Measurements from ENCODE around the gene MC2R. TPM values are rescaled to one million over a fixed set of nuclear protein-coding genes. Genes with fewer than 3 reads are reported as not detected.

Gene MC2R
- total and polyA plus RNA-seq, 2 experiments from 2014 or later, result not detected

GRCh38 chr18:13885009-13885408 lies 30.3 kb downstream of the MC2R start:
- Histone ChIP-seq H3K36me3 (replicated peaks; ENCODE audit: insufficient read depth, low read depth) (no peaks in the 10 kb centered on the region), H3K4me3 (no peak overlapping the region), H3K9me2 (replicated peaks; ENCODE audit: insufficient read depth) (no peaks in the 10 kb centered on the region), H3K9me3 (ENCODE audit: low read depth) (no peaks in the 10 kb centered on the region), H2AFZ (no peak overlapping the region), H3K4me1 (ENCODE audit: insufficient read depth) (peaks cover 3% of the 10 kb centered on the region), H3K4me2 (no peak overlapping the region), H3K27ac (no peak overlapping the region), H3K27me3 (no peaks in the 10 kb centered on the region), H3K79me2 (no peaks in the 10 kb centered on the region), H4K20me1 (ENCODE audit: insufficient read depth, poor library complexity, severe bottlenecking) (no peaks in the 10 kb centered on the region)
- WGBS (ENCODE audit: low lambda C conversion rate, missing lambda C conversion rate), result 95% methylated on average over 14 of the region's 14 CpGs
- no peak for TF ChIP-seq CTCF (IDR thresholded peaks at IDR 0.05; ENCODE audit: poor library complexity)
- no peak for TF ChIP-seq EZH2 (IDR thresholded peaks at IDR 0.05; ENCODE audit: borderline replicate concordance)
- TF ChIP-seq EZH2phosphoT487 (IDR thresholded peaks at IDR 0.05; ENCODE audit: low read depth, severe bottlenecking, unreplicated experiment), result no peak
- no peak for DNase-seq (ENCODE audit: low spot score)

- H3K36me3 ChIP-seq (replicated peaks; ENCODE audit: insufficient read depth, low read depth), result no peaks in the 10 kb centered on the region
- 88% methylated on average over 1 of the region's 1 CpG for WGBS (ENCODE audit: low lambda C conversion rate, missing lambda C conversion rate)
- TF ChIP-seq EZH2 (IDR thresholded peaks at IDR 0.05; ENCODE audit: borderline replicate concordance) (no peak), CTCF (IDR thresholded peaks at IDR 0.05; ENCODE audit: poor library complexity) (no peak), EZH2phosphoT487 (IDR thresholded peaks at IDR 0.05; ENCODE audit: low read depth, severe bottlenecking, unreplicated experiment) (no peak)
- H3K9me2 ChIP-seq (replicated peaks; ENCODE audit: insufficient read depth), result no peaks in the 10 kb centered on the region
- no peak overlapping the region for H3K4me3 ChIP-seq
- H3K4me1 ChIP-seq (ENCODE audit: insufficient read depth), result peaks cover 6% of the 10 kb centered on the region
- H2AFZ ChIP-seq, result no peak overlapping the region
- H3K27me3 ChIP-seq, result no peaks in the 10 kb centered on the region
- no peak overlapping the region for H3K4me2 ChIP-seq
- no peaks in the 10 kb centered on the region for H3K79me2 ChIP-seq
- no peak for DNase-seq (ENCODE audit: low spot score)
- H3K9me3 ChIP-seq (ENCODE audit: low read depth), result no peaks in the 10 kb centered on the region
- no peaks in the 10 kb centered on the region for H4K20me1 ChIP-seq (ENCODE audit: insufficient read depth, poor library complexity, severe bottlenecking)
- no peak overlapping the region for H3K27ac ChIP-seq
Observed at GRCh38 chr18:13879937-13880336, 35.4 kb downstream of the MC2R start.

GRCh38 chr18:13879492-13879891 lies 35.8 kb downstream of the MC2R start:
- TF ChIP-seq EZH2 (IDR thresholded peaks at IDR 0.05; ENCODE audit: borderline replicate concordance), result no peak
- no peak for TF ChIP-seq EZH2phosphoT487 (IDR thresholded peaks at IDR 0.05; ENCODE audit: low read depth, severe bottlenecking, unreplicated experiment)
- no peak for TF ChIP-seq CTCF (IDR thresholded peaks at IDR 0.05; ENCODE audit: poor library complexity)
- WGBS (ENCODE audit: low lambda C conversion rate, missing lambda C conversion rate), result 64% methylated on average over 7 of the region's 7 CpGs
- Histone ChIP-seq H2AFZ (no peak overlapping the region), H3K9me2 (replicated peaks; ENCODE audit: insufficient read depth) (no peaks in the 10 kb centered on the region), H3K4me2 (no peak overlapping the region), H3K9me3 (ENCODE audit: low read depth) (no peaks in the 10 kb centered on the region), H3K36me3 (replicated peaks; ENCODE audit: insufficient read depth, low read depth) (no peaks in the 10 kb centered on the region), H3K4me3 (no peak overlapping the region), H3K4me1 (ENCODE audit: insufficient read depth) (peaks cover 6% of the 10 kb centered on the region), H3K27ac (no peak overlapping the region), H3K79me2 (no peaks in the 10 kb centered on the region), H4K20me1 (ENCODE audit: insufficient read depth, poor library complexity, severe bottlenecking) (no peaks in the 10 kb centered on the region), H3K27me3 (no peaks in the 10 kb centered on the region)
- DNase-seq (ENCODE audit: low spot score), result peak; percentile 60

GRCh38 chr18:13878857-13879256 lies 36.5 kb downstream of the MC2R start:
- H3K4me1 ChIP-seq (ENCODE audit: insufficient read depth), result peaks cover 6% of the 10 kb centered on the region
- TF ChIP-seq CTCF (IDR thresholded peaks at IDR 0.05; ENCODE audit: poor library complexity), result no peak
- H2AFZ ChIP-seq, result no peak overlapping the region
- DNase-seq (ENCODE audit: low spot score), result no peak
- 55% methylated on average over 2 of the region's 2 CpGs for WGBS (ENCODE audit: low lambda C conversion rate, missing lambda C conversion rate)
- no peak overlapping the region for H3K4me2 ChIP-seq
- no peaks in the 10 kb centered on the region for H4K20me1 ChIP-seq (ENCODE audit: insufficient read depth, poor library complexity, severe bottlenecking)
- no peak overlapping the region for H3K27ac ChIP-seq
- H3K27me3 ChIP-seq, result peaks cover 2% of the 10 kb centered on the region
- H3K36me3 ChIP-seq (replicated peaks; ENCODE audit: insufficient read depth, low read depth), result no peaks in the 10 kb centered on the region
- H3K9me2 ChIP-seq (replicated peaks; ENCODE audit: insufficient read depth), result no peaks in the 10 kb centered on the region
- H3K4me3 ChIP-seq, result no peak overlapping the region
- H3K9me3 ChIP-seq (ENCODE audit: low read depth), result no peaks in the 10 kb centered on the region
- H3K79me2 ChIP-seq, result no peaks in the 10 kb centered on the region
